Panc1 (cell line): Measurements from ENCODE around the gene ABHD11. TPM values are rescaled to one million over a fixed set of nuclear protein-coding genes. Genes with fewer than 3 reads are reported as not detected.

Experiments
- ATAC-seq: fragments of 200-7000 bp; cut with Tn5 transposase; 2 replicates; pipeline ENCODE4 v1.9.1; 2020; ENCODE audit warnings: mild to moderate bottlenecking, moderate library complexity
- BruUV-seq: library from RNA; stranded (reverse); fragments of 400-500 nt; replicated peaks from 2 replicates; lab custom pipeline; 2021; lab: Mats Ljungman, UMichigan
- CTCF ChIA-PET: fragments of 300-600 bp; sonication (Branson Sonifier 250); formaldehyde crosslinking; loops from one replicate; lab custom pipeline; 2022; ENCODE audit warnings: antibody characterized with exemption; lab: Charles Lee
- POLR2A ChIA-PET: fragments of 300-600 bp; sonication (Branson Sonifier 250); formaldehyde crosslinking; loops from one replicate; lab custom pipeline; 2022; ENCODE audit warnings: antibody characterized with exemption; lab: Charles Lee
- DNase-seq: peaks from one replicate; pipeline ENCODE4 v3.0.0-alpha.2; 2010; ENCODE audit warnings: low read depth, low spot score
- H3K27ac ChIP-seq: 2 replicates; pipeline ENCODE4 v1.5.1; 2011; ENCODE audit warnings: mild to moderate bottlenecking, low read length, inconsistent platforms
- H3K27me3 ChIP-seq: fragments of 200-500 bp; sonication (Bioruptor generic); 2 replicates; pipeline ENCODE4 v1.6.0; 2014; ENCODE audit warnings: low read length, inconsistent platforms; ENCODE audit not compliant: control insufficient read depth, insufficient read depth
- H3K36me3 ChIP-seq: fragments of 200-500 bp; sonication (Bioruptor generic); 2 replicates; pipeline ENCODE4 v1.5.1; 2014; ENCODE audit warnings: inconsistent platforms, mild to moderate bottlenecking, low read length, moderate library complexity; ENCODE audit not compliant: control insufficient read depth, insufficient read depth
- H3K4me1 ChIP-seq: 2 replicates; pipeline ENCODE4 v1.5.1; 2011; ENCODE audit warnings: inconsistent platforms, mild to moderate bottlenecking, low read length, moderate library complexity; ENCODE audit not compliant: control insufficient read depth, insufficient read depth
- H3K4me3 ChIP-seq, 2 experiments: 2 replicates each; pipeline ENCODE4 v1.5.1; 2011 to 2012; ENCODE audit warnings: low read depth in 2 of 2, low read length in 2 of 2, mild to moderate bottlenecking in 2 of 2, inconsistent platforms in 1 of 2, moderate library complexity in 1 of 2
- H3K9me3 ChIP-seq: fragments of 200-500 bp; sonication (Bioruptor generic); 2 replicates; pipeline ENCODE4 v1.5.1; 2014; ENCODE audit warnings: low read depth, mild to moderate bottlenecking, inconsistent platforms, low read length, moderate library complexity; ENCODE audit not compliant: control insufficient read depth, insufficient read depth
- POLR2AphosphoS5 ChIP-seq: IDR thresholded peaks from 2 replicates; pipeline ENCODE4 v1.6.1; 2012; ENCODE audit warnings: mild to moderate bottlenecking, low read depth, low read length, moderate library complexity
- SIN3A ChIP-seq: IDR thresholded peaks from 2 replicates; pipeline ENCODE4 v1.6.1; 2012; ENCODE audit warnings: low read depth, mild to moderate bottlenecking, low read length, moderate library complexity, borderline replicate concordance; ENCODE audit not compliant: insufficient read depth
- TCF7L2 ChIP-seq: IDR thresholded peaks from 2 replicates; pipeline ENCODE4 v1.6.1; 2011; ENCODE audit warnings: mild to moderate bottlenecking, low read depth, low read length, inconsistent platforms
- in situ Hi-C: cut with HindIII; loops from 2 replicates; pipeline ENCODE4 v1.10.0; 2016; ENCODE audit warnings: low sequenced_read_pairs, low pct_unique_long_range_greater_than_20kb
- intact Hi-C: fragments of 100-400 bp; cut with micrococcal nuclease; formaldehyde crosslinking; loops from one replicate; pipeline ENCODE4 v1.10.0; 2022; ENCODE audit not compliant: unreplicated experiment
- total RNA-seq: library from RNA; stranded (reverse); gene quantifications from one replicate; pipeline ENCODE4 v1.2.1, GENCODE V29; 2021; ENCODE audit not compliant: unreplicated experiment
- TF ChIP-seq, protein P1 (sequence below): fragments of 450-650 bp; IDR thresholded peaks from 2 replicates; pipeline ENCODE4 v1.5.1; 2017; ENCODE audit warnings: mild to moderate bottlenecking
- TF ChIP-seq, protein P2 (sequence below), 2 experiments: IDR thresholded peaks; 2 replicates each; pipeline ENCODE4 v1.6.1; 2011 to 2012; ENCODE audit warnings: low read depth in 2 of 2, control low read depth in 1 of 2, low read length in 1 of 2, mild to moderate bottlenecking in 1 of 2, moderate library complexity in 1 of 2; ENCODE audit not compliant: insufficient read depth in 1 of 2

Gene ABHD11
- total RNA-seq, 1 experiment from 2014 or later, result 54.2 TPM

DNA sequence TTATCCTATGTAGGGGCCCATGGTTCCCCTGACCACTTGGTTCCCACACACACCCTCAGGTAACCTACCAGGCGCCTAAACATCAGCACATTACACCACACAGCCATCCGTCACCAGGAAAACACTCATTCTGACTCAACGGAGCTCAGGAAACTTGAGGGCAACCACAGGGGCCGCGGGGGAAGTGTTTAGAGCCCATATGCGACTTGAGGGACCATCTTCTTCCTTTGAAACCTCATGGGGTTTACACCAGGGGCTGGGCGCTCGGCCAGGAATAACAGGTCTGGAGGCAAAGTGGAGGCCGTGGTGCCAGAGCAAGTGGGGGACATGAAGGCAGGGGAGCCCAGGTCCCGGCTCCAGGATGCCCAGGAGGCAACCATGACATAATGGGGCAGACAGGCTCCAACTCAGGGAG, 20.6 kb downstream of the ABHD11 start:
- Histone ChIP-seq H3K4me3 (peak overlapping the region; percentile 82 to 96), H3K36me3 (no peaks in the 10 kb centered on the region), H3K27ac (peak overlapping the region; percentile 96), H3K27me3 (no peaks in the 10 kb centered on the region), H3K9me3 (no peaks in the 10 kb centered on the region), H3K4me1 (peaks cover 71% of the 10 kb centered on the region)
- in situ Hi-C loops, result no loop called here
- ChIA-PET POLR2A (no interaction called here), CTCF (interaction anchor here (1.7 kb wide), 1 partner anchor 16 kb away, joined by 4 read pairs; no protein-coding TSS in a partner anchor)
- no peak for TF ChIP-seq POLR2AphosphoS5
- TF ChIP-seq, protein P1, sequence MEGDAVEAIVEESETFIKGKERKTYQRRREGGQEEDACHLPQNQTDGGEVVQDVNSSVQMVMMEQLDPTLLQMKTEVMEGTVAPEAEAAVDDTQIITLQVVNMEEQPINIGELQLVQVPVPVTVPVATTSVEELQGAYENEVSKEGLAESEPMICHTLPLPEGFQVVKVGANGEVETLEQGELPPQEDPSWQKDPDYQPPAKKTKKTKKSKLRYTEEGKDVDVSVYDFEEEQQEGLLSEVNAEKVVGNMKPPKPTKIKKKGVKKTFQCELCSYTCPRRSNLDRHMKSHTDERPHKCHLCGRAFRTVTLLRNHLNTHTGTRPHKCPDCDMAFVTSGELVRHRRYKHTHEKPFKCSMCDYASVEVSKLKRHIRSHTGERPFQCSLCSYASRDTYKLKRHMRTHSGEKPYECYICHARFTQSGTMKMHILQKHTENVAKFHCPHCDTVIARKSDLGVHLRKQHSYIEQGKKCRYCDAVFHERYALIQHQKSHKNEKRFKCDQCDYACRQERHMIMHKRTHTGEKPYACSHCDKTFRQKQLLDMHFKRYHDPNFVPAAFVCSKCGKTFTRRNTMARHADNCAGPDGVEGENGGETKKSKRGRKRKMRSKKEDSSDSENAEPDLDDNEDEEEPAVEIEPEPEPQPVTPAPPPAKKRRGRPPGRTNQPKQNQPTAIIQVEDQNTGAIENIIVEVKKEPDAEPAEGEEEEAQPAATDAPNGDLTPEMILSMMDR, result no peak
- TF ChIP-seq, protein P2, sequence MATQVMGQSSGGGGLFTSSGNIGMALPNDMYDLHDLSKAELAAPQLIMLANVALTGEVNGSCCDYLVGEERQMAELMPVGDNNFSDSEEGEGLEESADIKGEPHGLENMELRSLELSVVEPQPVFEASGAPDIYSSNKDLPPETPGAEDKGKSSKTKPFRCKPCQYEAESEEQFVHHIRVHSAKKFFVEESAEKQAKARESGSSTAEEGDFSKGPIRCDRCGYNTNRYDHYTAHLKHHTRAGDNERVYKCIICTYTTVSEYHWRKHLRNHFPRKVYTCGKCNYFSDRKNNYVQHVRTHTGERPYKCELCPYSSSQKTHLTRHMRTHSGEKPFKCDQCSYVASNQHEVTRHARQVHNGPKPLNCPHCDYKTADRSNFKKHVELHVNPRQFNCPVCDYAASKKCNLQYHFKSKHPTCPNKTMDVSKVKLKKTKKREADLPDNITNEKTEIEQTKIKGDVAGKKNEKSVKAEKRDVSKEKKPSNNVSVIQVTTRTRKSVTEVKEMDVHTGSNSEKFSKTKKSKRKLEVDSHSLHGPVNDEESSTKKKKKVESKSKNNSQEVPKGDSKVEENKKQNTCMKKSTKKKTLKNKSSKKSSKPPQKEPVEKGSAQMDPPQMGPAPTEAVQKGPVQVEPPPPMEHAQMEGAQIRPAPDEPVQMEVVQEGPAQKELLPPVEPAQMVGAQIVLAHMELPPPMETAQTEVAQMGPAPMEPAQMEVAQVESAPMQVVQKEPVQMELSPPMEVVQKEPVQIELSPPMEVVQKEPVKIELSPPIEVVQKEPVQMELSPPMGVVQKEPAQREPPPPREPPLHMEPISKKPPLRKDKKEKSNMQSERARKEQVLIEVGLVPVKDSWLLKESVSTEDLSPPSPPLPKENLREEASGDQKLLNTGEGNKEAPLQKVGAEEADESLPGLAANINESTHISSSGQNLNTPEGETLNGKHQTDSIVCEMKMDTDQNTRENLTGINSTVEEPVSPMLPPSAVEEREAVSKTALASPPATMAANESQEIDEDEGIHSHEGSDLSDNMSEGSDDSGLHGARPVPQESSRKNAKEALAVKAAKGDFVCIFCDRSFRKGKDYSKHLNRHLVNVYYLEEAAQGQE (IDR thresholded peaks at IDR 0.05; ENCODE audit: insufficient read depth in 1 of 2, low read depth in 2 of 2, low read length in 1 of 2), result no peak
- no peak for TF ChIP-seq SIN3A
- TF ChIP-seq TCF7L2, result no peak
- no TSS peak for BruUV-seq
- DNase-seq (peak; percentile 68), ATAC-seq (no peak; the same call in 1 of the 2 replicates)
- intact Hi-C loops, result no loop called here

DNA sequence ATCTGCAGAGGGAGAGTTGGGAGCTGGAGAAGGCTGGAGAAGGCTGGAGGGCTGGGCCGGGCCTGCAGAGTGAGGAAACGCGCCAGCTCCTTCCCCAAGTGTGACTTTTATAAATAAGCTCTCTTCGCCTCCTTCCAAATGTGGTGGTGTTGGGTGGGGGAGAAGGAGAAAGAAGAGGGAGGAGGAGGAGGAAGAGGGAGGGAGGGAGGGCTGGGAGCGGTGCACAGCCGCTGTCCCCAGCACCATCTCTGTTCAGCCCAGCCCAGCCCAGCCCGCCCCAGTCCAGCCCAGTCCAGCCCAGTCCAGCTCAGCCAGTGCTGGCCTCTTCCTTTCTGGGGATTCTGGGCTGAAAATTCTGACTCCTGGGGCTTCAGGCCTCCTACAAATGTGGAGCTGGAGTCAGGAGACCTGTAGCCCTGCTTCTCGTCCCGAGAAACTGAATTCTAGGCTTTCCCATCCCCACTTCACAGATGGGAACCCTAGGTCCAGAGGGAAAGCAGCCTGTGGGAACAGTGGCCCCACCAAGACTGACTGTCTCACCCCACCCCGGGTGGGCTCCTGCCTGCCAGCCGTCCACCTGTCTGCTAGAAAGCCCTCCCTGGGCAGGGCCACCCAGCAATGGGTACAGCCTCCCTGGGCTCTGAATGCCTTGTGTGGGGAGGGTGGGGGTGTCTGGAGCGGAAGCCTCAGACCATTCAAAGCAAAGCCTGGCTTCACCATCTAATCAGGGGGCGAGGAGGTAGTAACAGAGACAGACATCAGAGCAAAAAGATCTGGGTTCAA, 21.4 kb downstream of the ABHD11 start:
- ChIA-PET POLR2A (interaction anchor here (0.6 to 0.7 kb wide), 4 partner anchors 12 to 359 kb away, joined by 3 to 19 read pairs (median 3); no protein-coding TSS in a partner anchor), CTCF (interaction anchor here (0.6 to 1.7 kb wide), 3 partner anchors 15 to 17 kb away, joined by 3 to 4 read pairs (median 3); no protein-coding TSS in a partner anchor)
- intact Hi-C loops (no loop called here), in situ Hi-C loops (no loop called here)
- ATAC-seq (no peak), DNase-seq (no peak)
- no peak for TF ChIP-seq SIN3A
- no peak for TF ChIP-seq TCF7L2
- Histone ChIP-seq H3K4me1 (peaks cover 75% of the 10 kb centered on the region), H3K36me3 (no peaks in the 10 kb centered on the region), H3K27ac (peak overlapping the region; percentile 96), H3K9me3 (no peaks in the 10 kb centered on the region), H3K4me3 (peak overlapping the region; percentile 82 to 96), H3K27me3 (no peaks in the 10 kb centered on the region)
- no TSS peak for BruUV-seq
